ENCODE measurements around the gene UGT1A5.

GRCh38 chr2:233816334-233816733 lies 103.6 kb downstream of the UGT1A5 start:
- no peak for TF ChIP-seq EZH2 (IDR thresholded peaks at IDR 0.05)
- no peak for TF ChIP-seq CTCF (IDR thresholded peaks at IDR 0.05)

All from neural progenitor cell (in vitro differentiated cells).